ENCODE results near the gene FAM83G.

FAM83G gene

DNA sequence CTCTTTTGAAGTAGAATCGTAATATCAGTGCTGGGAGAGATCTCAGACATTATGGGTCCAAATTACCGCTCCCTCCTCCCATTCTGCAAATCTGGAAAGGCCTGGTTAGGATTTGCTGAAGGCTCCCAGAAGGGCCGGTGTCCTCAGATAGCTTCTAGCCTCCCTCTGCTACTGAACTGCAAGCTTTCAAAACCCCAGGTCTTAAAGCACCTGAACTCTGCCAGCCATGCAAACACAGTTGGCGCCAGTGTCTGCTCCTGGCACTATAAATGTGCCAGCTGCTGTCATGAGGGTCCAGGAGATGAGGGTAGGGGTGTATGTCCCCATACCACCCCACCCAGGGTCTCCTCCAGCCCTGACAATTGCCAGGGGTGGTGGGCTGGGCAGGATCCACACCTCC is 28.4 kb downstream of the FAM83G start:
- Histone ChIP-seq H3K4me3 (ENCODE audit: low read depth, low read length) (no peak overlapping the region), H3K9me3 (ENCODE audit: control insufficient read depth, insufficient read depth, low read depth, low read length) (no peaks in the 10 kb centered on the region), H3K36me3 (ENCODE audit: control insufficient read depth in 2 of 2, insufficient read depth in 1 of 2, low read length in 2 of 2) (peaks cover 0 to 73% of the 10 kb centered on the region in 2 experiments; a peak in 2 of 3 replicates), H3K4me1 (ENCODE audit: control insufficient read depth, insufficient read depth, low read length) (no peaks in the 10 kb centered on the region), H3K27ac (ENCODE audit: extremely low read depth, low read depth, low read length) (no peak overlapping the region)
- ChIA-PET POLR2A (interaction anchor here (0.9 kb wide), 1 partner anchor 28 kb away, joined by 3 read pairs; the partner anchor contains the start of gene FAM83G), CTCF (interaction anchor here (0.6 to 2.5 kb wide), 3 partner anchors 15 to 1990 kb away, joined by 3 to 10 read pairs (median 5); no protein-coding TSS in a partner anchor)
- no peak for TF ChIP-seq PRDM1 (tag by site-specific recombination; IDR thresholded peaks at IDR 0.05)
- TF ChIP-seq ZXDB (tag by site-specific recombination; IDR thresholded peaks at IDR 0.05) = no peak
- TF ChIP-seq, protein P1, sequence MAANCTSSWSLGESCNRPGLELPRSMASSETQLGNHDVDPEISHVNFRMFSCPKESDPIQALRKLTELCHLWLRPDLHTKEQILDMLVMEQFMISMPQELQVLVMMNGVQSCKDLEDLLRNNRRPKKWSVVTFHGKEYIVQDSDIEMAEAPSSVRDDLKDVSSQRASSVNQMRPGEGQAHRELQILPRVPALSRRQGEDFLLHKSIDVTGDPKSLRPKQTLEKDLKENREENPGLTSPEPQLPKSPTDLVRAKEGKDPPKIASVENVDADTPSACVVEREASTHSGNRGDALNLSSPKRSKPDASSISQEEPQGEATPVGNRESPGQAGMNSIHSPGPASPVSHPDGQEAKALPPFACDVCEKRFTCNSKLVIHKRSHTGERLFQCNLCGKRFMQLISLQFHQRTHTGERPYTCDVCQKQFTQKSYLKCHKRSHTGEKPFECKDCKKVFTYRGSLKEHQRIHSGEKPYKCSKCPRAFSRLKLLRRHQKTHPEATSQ (tag by site-specific recombination; IDR thresholded peaks at IDR 0.05) = no peak
- no peak for TF ChIP-seq ZNF292 (tag by site-specific recombination; IDR thresholded peaks at IDR 0.05; ENCODE audit: borderline replicate concordance, low read depth)
- no peak for TF ChIP-seq ZNF37A (tag by site-specific recombination; IDR thresholded peaks at IDR 0.05)
- TF ChIP-seq, protein P2, sequence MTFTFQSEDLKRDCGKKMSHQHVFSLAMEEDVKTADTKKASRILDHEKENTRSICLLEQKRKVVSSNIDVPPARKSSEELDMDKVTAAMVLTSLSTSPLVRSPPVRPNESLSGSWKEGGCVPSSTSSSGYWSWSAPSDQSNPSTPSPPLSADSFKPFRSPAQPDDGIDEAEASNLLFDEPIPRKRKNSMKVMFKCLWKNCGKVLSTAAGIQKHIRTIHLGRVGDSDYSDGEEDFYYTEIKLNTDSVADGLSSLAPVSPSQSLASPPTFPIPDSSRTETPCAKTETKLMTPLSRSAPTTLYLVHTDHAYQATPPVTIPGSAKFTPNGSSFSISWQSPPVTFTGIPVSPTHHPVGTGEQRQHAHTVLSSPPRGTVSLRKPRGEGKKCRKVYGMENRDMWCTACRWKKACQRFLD (tag by site-specific recombination; IDR thresholded peaks at IDR 0.05) = no peak
- TF ChIP-seq ZNF521 (tag by site-specific recombination; IDR thresholded peaks at IDR 0.05) = no peak
- no peak for TF ChIP-seq ZNF624 (tag by site-specific recombination; IDR thresholded peaks at IDR 0.05)
- TF ChIP-seq ZNF341 (tag by site-specific recombination; IDR thresholded peaks at IDR 0.05; ENCODE audit: low read depth) = no peak
- TF ChIP-seq, protein P3, sequence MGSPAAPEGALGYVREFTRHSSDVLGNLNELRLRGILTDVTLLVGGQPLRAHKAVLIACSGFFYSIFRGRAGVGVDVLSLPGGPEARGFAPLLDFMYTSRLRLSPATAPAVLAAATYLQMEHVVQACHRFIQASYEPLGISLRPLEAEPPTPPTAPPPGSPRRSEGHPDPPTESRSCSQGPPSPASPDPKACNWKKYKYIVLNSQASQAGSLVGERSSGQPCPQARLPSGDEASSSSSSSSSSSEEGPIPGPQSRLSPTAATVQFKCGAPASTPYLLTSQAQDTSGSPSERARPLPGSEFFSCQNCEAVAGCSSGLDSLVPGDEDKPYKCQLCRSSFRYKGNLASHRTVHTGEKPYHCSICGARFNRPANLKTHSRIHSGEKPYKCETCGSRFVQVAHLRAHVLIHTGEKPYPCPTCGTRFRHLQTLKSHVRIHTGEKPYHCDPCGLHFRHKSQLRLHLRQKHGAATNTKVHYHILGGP (tag by site-specific recombination; IDR thresholded peaks at IDR 0.05) = no peak
- no peak for TF ChIP-seq MEIS1 (CRISPR knock-in tag; IDR thresholded peaks at IDR 0.05; ENCODE audit: borderline replicate concordance)
- no peak for TF ChIP-seq ZNF24 (tag by site-specific recombination; IDR thresholded peaks at IDR 0.05)
- TF ChIP-seq ZNF585B (tag by site-specific recombination; IDR thresholded peaks at IDR 0.05) = no peak
- no peak for TF ChIP-seq ZNF394 (tag by site-specific recombination; IDR thresholded peaks at IDR 0.05; ENCODE audit: borderline replicate concordance)
- no peak for TF ChIP-seq KLF9 (tag by site-specific recombination; IDR thresholded peaks at IDR 0.05; ENCODE audit: low read depth)

DNA sequence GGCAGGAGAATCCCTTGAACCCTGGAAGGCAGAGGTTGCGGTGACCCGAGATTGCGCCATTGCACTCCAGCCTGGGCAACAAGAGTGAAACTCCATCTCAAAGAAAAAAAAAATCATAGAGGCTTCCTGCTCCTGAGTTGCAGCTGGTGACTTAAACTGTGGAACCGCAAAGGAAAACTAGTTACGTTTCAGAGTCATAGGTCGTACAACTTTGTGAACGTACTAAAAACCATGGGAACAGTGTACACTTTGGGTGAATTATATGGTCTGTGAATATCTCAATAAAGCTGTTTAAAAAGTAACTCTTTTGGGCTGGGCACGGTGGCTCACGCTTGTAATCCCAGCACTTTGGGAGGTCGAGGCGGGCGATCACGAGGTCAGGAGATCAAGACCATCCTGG is 29.0 kb downstream of the FAM83G start:
- Histone ChIP-seq H3K4me1 (ENCODE audit: control insufficient read depth, insufficient read depth, low read length) (no peaks in the 10 kb centered on the region), H3K36me3 (ENCODE audit: control insufficient read depth in 2 of 2, insufficient read depth in 1 of 2, low read length in 2 of 2) (peaks cover 0 to 77% of the 10 kb centered on the region in 2 experiments; a peak in 2 of 3 replicates), H3K4me3 (ENCODE audit: low read depth, low read length) (no peak overlapping the region), H3K27ac (ENCODE audit: extremely low read depth, low read depth, low read length) (no peak overlapping the region), H3K9me3 (ENCODE audit: control insufficient read depth, insufficient read depth, low read depth, low read length) (no peaks in the 10 kb centered on the region)
- ChIA-PET POLR2A (interaction anchor here (0.9 to 1.1 kb wide), 2 partner anchors 21 to 29 kb away, joined by 3 read pairs; partner anchors contain the start of gene FAM83G), CTCF (interaction anchor here (0.6 to 2.5 kb wide), 3 partner anchors 14 to 1990 kb away, joined by 3 to 10 read pairs (median 5); no protein-coding TSS in a partner anchor)
- TF ChIP-seq YY1 (tag by site-specific recombination; IDR thresholded peaks at IDR 0.05) (no peak), HOXA7 (CRISPR knock-in tag; IDR thresholded peaks at IDR 0.05; ENCODE audit: borderline replicate concordance) (no peak), ZNF354C (tag by site-specific recombination; IDR thresholded peaks at IDR 0.05; ENCODE audit: borderline replicate concordance, low read depth) (no peak), ZFP41 (tag by site-specific recombination; IDR thresholded peaks at IDR 0.05; ENCODE audit: borderline replicate concordance) (no peak), ZNF558 (tag by site-specific recombination; IDR thresholded peaks at IDR 0.05) (no peak), IKZF3 (tag by site-specific recombination; IDR thresholded peaks at IDR 0.05) (no peak), KLF7 (tag by site-specific recombination; IDR thresholded peaks at IDR 0.05; ENCODE audit: borderline replicate concordance) (no peak), WT1 (tag by site-specific recombination; IDR thresholded peaks at IDR 0.05) (no peak), ZNF548 (tag by site-specific recombination; IDR thresholded peaks at IDR 0.05) (no peak)
- TF ChIP-seq, protein P4, sequence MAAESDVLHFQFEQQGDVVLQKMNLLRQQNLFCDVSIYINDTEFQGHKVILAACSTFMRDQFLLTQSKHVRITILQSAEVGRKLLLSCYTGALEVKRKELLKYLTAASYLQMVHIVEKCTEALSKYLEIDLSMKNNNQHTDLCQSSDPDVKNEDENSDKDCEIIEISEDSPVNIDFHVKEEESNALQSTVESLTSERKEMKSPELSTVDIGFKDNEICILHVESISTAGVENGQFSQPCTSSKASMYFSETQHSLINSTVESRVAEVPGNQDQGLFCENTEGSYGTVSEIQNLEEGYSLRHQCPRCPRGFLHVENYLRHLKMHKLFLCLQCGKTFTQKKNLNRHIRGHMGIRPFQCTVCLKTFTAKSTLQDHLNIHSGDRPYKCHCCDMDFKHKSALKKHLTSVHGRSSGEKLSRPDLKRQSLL (tag by site-specific recombination; IDR thresholded peaks at IDR 0.05) = no peak
- TF ChIP-seq, protein P5, sequence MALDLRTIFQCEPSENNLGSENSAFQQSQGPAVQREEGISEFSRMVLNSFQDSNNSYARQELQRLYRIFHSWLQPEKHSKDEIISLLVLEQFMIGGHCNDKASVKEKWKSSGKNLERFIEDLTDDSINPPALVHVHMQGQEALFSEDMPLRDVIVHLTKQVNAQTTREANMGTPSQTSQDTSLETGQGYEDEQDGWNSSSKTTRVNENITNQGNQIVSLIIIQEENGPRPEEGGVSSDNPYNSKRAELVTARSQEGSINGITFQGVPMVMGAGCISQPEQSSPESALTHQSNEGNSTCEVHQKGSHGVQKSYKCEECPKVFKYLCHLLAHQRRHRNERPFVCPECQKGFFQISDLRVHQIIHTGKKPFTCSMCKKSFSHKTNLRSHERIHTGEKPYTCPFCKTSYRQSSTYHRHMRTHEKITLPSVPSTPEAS (tag by site-specific recombination; IDR thresholded peaks at IDR 0.05) = no peak
